GM12878 (cell line): ENCODE results near the gene OPRM1. TPM values are rescaled to one million over a fixed set of nuclear protein-coding genes. Genes with fewer than 3 reads are reported as not detected.

Experiments
- BCL11A ChIP-seq: IDR thresholded peaks from 2 replicates; pipeline ENCODE4 v1.6.1; 2011; ENCODE audit warnings: low read depth, low read length
- CBFB ChIP-seq: IDR thresholded peaks from 2 replicates; pipeline ENCODE4 v1.6.1; 2016; ENCODE audit warnings: antibody characterized with exemption, low read depth
- CHD4 ChIP-seq: fragments of 200-600 bp; sonication (generic); IDR thresholded peaks from 2 replicates; pipeline ENCODE4 v1.6.1; 2016; ENCODE audit warnings: mild to moderate bottlenecking
- CREB1 ChIP-seq: IDR thresholded peaks from 2 replicates; pipeline ENCODE4 v1.6.1; 2012; ENCODE audit warnings: low read depth, mild to moderate bottlenecking, inconsistent platforms
- DPF2 ChIP-seq: fragments of 450-650 bp; IDR thresholded peaks from 2 replicates; pipeline ENCODE4 v1.6.1; 2017; ENCODE audit warnings: mild to moderate bottlenecking
- GATAD2B ChIP-seq: fragments of 450-650 bp; conservative IDR thresholded peaks from 2 replicates; pipeline ENCODE4 v1.6.1; 2017; ENCODE audit warnings: low read depth, mild to moderate bottlenecking, moderate library complexity
- HDAC6 ChIP-seq: fragments of 200-600 bp; sonication (generic); IDR thresholded peaks from one replicate; pipeline ENCODE4 v1.8.0; 2017; ENCODE audit warnings: antibody characterized with exemption; ENCODE audit not compliant: unreplicated experiment
- HSF1 ChIP-seq: fragments of 150-350 bp; IDR thresholded peaks from 2 replicates; pipeline ENCODE4 v1.6.1; 2014; ENCODE audit warnings: mild to moderate bottlenecking, low read depth, low read length
- IKZF1 ChIP-seq: fragments of 450-650 bp; conservative IDR thresholded peaks from 2 replicates; pipeline ENCODE4 v1.6.1; 2017; ENCODE audit warnings: antibody characterized with exemption, mild to moderate bottlenecking
- JUNB ChIP-seq: IDR thresholded peaks from 2 replicates; pipeline ENCODE4 v1.6.1; 2016; ENCODE audit warnings: antibody characterized with exemption, mild to moderate bottlenecking
- JUND ChIP-seq: IDR thresholded peaks from 2 replicates; pipeline ENCODE4 v1.6.1; 2012; ENCODE audit warnings: low read depth, mild to moderate bottlenecking, low read length, improper control_type of control experiment, moderate library complexity
- MEF2A ChIP-seq: IDR thresholded peaks from 2 replicates; pipeline ENCODE4 v1.6.1; 2011; ENCODE audit warnings: low read depth, mild to moderate bottlenecking, low read length, moderate library complexity; ENCODE audit not compliant: insufficient read depth
- MEF2B ChIP-seq: fragments of 450-650 bp; IDR thresholded peaks from 2 replicates; pipeline ENCODE4 v1.6.1; 2018; ENCODE audit warnings: mild to moderate bottlenecking, moderate library complexity; ENCODE audit not compliant: partially characterized antibody, poor library complexity, severe bottlenecking
- POLR2A ChIP-seq: IDR thresholded peaks from 2 replicates; pipeline ENCODE4 v1.6.1; 2011; ENCODE audit warnings: low read depth, mild to moderate bottlenecking, low read length
- RAD51 ChIP-seq: fragments of 450-650 bp; IDR thresholded peaks from 2 replicates; pipeline ENCODE4 v1.6.1; 2016; ENCODE audit warnings: moderate library complexity, mild to moderate bottlenecking, inconsistent platforms
- RELB ChIP-seq: fragments of 450-650 bp; IDR thresholded peaks from 2 replicates; pipeline ENCODE4 v1.6.1; 2017; ENCODE audit warnings: low read depth, mild to moderate bottlenecking, moderate library complexity
- SUPT20H ChIP-seq: IDR thresholded peaks from 2 replicates; pipeline ENCODE4 v1.6.1; 2011; ENCODE audit warnings: low read depth, mild to moderate bottlenecking, low read length, moderate library complexity, borderline replicate concordance; ENCODE audit not compliant: control insufficient read depth
- YY1 ChIP-seq: IDR thresholded peaks from 2 replicates; pipeline ENCODE4 v1.6.1; 2011; ENCODE audit warnings: low read depth, mild to moderate bottlenecking, low read length
- ZBED1 ChIP-seq: IDR thresholded peaks from 2 replicates; pipeline ENCODE4 v1.6.1; 2016; ENCODE audit warnings: borderline replicate concordance
- ZBTB33 ChIP-seq: fragments of 450-650 bp; IDR thresholded peaks from 2 replicates; pipeline ENCODE4 v1.6.1; 2017; ENCODE audit warnings: mild to moderate bottlenecking
- ZNF217 ChIP-seq: fragments of 450-650 bp; IDR thresholded peaks from 2 replicates; pipeline ENCODE4 v1.6.1; 2017; ENCODE audit warnings: antibody characterized with exemption, mild to moderate bottlenecking
- polyA plus RNA-seq, 11 experiments: library from polyadenylated mRNA; depleted of rRNA in 4 of 11; unstranded in 6 of 11; stranded (reverse) in 5 of 11; fragments of >200 nt; fragmentation: Nextera tagmentation in 4 of 11; fragmentation: Illumina TruSeq in 1 of 11; extraction: Ambion mirVana in 4 of 11; extraction: Trizol in 1 of 11; gene quantifications; 1 replicate in 1 of 11; 2 replicates in 10 of 11; pipeline versions ENCODE4 v1.2.1 to v1.2.3, GENCODE V29; 2011 to 2016; ENCODE audit warnings: inconsistent platforms in 2 of 11, missing spikeins in 2 of 11, low read depth in 1 of 11
- total RNA-seq, 4 experiments: library from RNA; depleted of rRNA in 3 of 4; stranded (reverse); fragments of >200 nt in 3 of 4; fragmentation: Illumina TruSeq in 1 of 4; extraction: Trizol in 1 of 4; gene quantifications; 2 replicates each; pipeline versions ENCODE4 v1.2.1 to v1.2.3, GENCODE V29; 2013 to 2021
- TF ChIP-seq, protein P1 (sequence below): IDR thresholded peaks from 2 replicates; pipeline ENCODE4 v1.6.1; 2012; ENCODE audit warnings: low read length, inconsistent platforms
- TF ChIP-seq, protein P2 (sequence below): fragments of 450-650 bp; IDR thresholded peaks from 2 replicates; pipeline ENCODE4 v1.6.1; 2016; ENCODE audit warnings: mild to moderate bottlenecking

The OPRM1 gene
- total and polyA plus RNA-seq, 10 of the 15 experiments (the other 5 are each of a cell fraction or from before 2014, with no cell fraction given): not detected

DNA sequence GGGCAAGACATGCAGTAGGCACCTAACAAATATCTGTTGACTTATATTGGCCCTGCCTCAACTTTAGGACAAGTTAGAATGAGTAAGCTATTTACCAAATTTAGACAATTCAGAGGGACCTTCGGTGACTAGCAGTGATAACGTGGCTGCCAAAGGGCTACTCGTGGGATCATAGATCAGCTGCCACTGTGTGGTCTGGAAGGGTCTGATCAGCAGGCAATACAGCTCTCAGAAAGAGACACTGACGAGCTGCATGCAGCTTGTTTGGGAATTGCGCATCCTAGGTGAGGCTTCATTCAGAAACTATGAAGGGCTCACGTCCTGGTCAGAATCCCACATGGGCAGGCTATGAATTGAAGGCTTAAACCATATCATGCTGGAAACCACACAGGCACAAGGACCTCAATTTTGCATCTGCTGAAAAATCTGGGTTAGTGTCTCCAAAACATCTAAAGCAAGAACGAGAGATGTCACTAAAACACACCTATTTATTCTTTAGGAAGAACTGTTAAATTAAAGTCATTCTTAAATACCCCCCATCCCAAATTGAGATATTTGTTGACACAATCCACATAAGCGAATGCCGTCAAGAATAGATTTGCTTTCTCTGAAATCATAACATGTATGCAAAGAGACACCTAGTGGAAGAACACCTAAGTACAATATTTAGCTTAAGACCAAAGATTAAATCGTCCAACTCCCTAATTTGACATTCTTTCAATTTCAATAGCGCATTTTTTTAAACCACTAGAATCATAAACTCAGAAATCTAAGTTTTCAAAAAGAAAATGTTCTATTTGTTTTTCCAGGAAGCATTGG, 238.0 kb downstream of the OPRM1 start (continued):
- peak; percentile 51; the same call in 1 of the 2 replicates for TF ChIP-seq MEF2A
- no peak for TF ChIP-seq MEF2B
- TF ChIP-seq CHD4: no peak
- no peak for TF ChIP-seq RAD51
- TF ChIP-seq IKZF1: no peak
- TF ChIP-seq, protein P1, sequence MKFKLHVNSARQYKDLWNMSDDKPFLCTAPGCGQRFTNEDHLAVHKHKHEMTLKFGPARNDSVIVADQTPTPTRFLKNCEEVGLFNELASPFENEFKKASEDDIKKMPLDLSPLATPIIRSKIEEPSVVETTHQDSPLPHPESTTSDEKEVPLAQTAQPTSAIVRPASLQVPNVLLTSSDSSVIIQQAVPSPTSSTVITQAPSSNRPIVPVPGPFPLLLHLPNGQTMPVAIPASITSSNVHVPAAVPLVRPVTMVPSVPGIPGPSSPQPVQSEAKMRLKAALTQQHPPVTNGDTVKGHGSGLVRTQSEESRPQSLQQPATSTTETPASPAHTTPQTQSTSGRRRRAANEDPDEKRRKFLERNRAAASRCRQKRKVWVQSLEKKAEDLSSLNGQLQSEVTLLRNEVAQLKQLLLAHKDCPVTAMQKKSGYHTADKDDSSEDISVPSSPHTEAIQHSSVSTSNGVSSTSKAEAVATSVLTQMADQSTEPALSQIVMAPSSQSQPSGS: no peak
- no peak for TF ChIP-seq SUPT20H
- TF ChIP-seq CBFB: no peak
- TF ChIP-seq HSF1: no peak
- no peak for TF ChIP-seq DPF2
- TF ChIP-seq, protein P2, sequence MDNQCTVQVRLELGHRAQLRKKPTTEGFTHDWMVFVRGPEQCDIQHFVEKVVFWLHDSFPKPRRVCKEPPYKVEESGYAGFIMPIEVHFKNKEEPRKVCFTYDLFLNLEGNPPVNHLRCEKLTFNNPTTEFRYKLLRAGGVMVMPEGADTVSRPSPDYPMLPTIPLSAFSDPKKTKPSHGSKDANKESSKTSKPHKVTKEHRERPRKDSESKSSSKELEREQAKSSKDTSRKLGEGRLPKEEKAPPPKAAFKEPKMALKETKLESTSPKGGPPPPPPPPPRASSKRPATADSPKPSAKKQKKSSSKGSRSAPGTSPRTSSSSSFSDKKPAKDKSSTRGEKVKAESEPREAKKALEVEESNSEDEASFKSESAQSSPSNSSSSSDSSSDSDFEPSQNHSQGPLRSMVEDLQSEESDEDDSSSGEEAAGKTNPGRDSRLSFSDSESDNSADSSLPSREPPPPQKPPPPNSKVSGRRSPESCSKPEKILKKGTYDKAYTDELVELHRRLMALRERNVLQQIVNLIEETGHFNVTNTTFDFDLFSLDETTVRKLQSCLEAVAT: 0 out of 2 replicates have a peak, but pooled peaks have one; percentile 19
- no peak for TF ChIP-seq POLR2A
- TF ChIP-seq BCL11A: no peak
- TF ChIP-seq JUNB: no peak
- TF ChIP-seq RELB: no peak
- TF ChIP-seq GATAD2B: no peak
- no peak for TF ChIP-seq CREB1
- no peak for TF ChIP-seq ZBED1
- TF ChIP-seq ZBTB33: no peak
- TF ChIP-seq YY1: peak; percentile 22; the same call in 1 of the 2 replicates
- TF ChIP-seq ZNF217: no peak
- TF ChIP-seq HDAC6: no peak
- no peak for TF ChIP-seq JUND
